K562 (cell line): ENCODE results near the gene SBK3. TPM values are rescaled to one million over a fixed set of nuclear protein-coding genes. Genes with fewer than 3 reads are reported as not detected.

Experiments
- ARID1B ChIP-seq: fragments of 450-650 bp; IDR thresholded peaks from 2 replicates; pipeline ENCODE4 v1.6.1; 2016; ENCODE audit warnings: antibody characterized with exemption, mild to moderate bottlenecking, inconsistent platforms
- ARID2 ChIP-seq: fragments of 450-650 bp; IDR thresholded peaks from 2 replicates; pipeline ENCODE4 v1.6.1; 2017; ENCODE audit warnings: antibody characterized with exemption, mild to moderate bottlenecking
- DMBX1 ChIP-seq: fragments of 250-450 bp; sonication (Bioruptor Pico); IDR thresholded peaks from 2 replicates; pipeline ENCODE4 v1.8.0; 2022; ENCODE audit warnings: inconsistent platforms, mild to moderate bottlenecking, moderate library complexity, borderline replicate concordance
- E2F3 ChIP-seq: fragments of 250-450 bp; sonication (Bioruptor Pico); IDR thresholded peaks from 2 replicates; pipeline ENCODE4 v1.4.0; 2020; ENCODE audit warnings: mild to moderate bottlenecking
- EHMT2 ChIP-seq: fragments of 450-650 bp; IDR thresholded peaks from 2 replicates; pipeline ENCODE4 v1.6.1; 2018; ENCODE audit warnings: antibody characterized with exemption
- FOXA1 ChIP-seq: fragments of 450-650 bp; IDR thresholded peaks from 2 replicates; pipeline ENCODE4 v1.6.1; 2016; ENCODE audit warnings: mild to moderate bottlenecking, borderline replicate concordance
- GABPB1 ChIP-seq: sonication (generic); formaldehyde crosslinking; IDR thresholded peaks from 2 replicates; pipeline ENCODE4 v1.8.0; 2022; ENCODE audit warnings: mild to moderate bottlenecking, missing genetic modification reagents
- GTF2A2 ChIP-seq: IDR thresholded peaks from 2 replicates; pipeline ENCODE4 v1.6.1; 2016; ENCODE audit warnings: mild to moderate bottlenecking, missing genetic modification characterization, missing compliant biosample characterization
- KAT7 ChIP-seq: sonication (generic); formaldehyde crosslinking; IDR thresholded peaks from 2 replicates; pipeline ENCODE4 v1.8.0; 2022; ENCODE audit warnings: missing genetic modification reagents, mild to moderate bottlenecking, borderline replicate concordance
- NCOR1 ChIP-seq: fragments of 450-650 bp; IDR thresholded peaks from 2 replicates; pipeline ENCODE4 v1.6.1; 2016; ENCODE audit warnings: mild to moderate bottlenecking, moderate library complexity
- PHF8 ChIP-seq: fragments of 200-600 bp; sonication (generic); IDR thresholded peaks from 2 replicates; pipeline ENCODE4 v1.6.1; 2012; ENCODE audit warnings: mixed run types, mild to moderate bottlenecking, inconsistent platforms, low read length, moderate library complexity, borderline replicate concordance
- RUNX1 ChIP-seq: sonication (generic); IDR thresholded peaks from 2 replicates; pipeline ENCODE4 v1.6.1; 2016; ENCODE audit warnings: antibody characterized with exemption, low read depth
- TBP ChIP-seq: optimal IDR thresholded peaks from 2 replicates; pipeline ENCODE3; 2011; ENCODE audit warnings: low read depth, low read length, improper control_type of control experiment
- YY1 ChIP-seq, 3 experiments: IDR thresholded peaks; 2 replicates each; pipeline ENCODE4 v1.6.1; 2011; ENCODE audit warnings: low read length in 2 of 3, mild to moderate bottlenecking in 2 of 3, moderate library complexity in 2 of 3, borderline replicate concordance in 1 of 3, control low read depth in 1 of 3, low read depth in 1 of 3; ENCODE audit not compliant: insufficient read depth in 3 of 3, insufficient replicate concordance in 2 of 3, control insufficient read depth in 1 of 3, insufficient read length in 1 of 3; ENCODE audit errors: extremely low read depth in 1 of 3
- ZNF23 ChIP-seq: fragments of 250-450 bp; sonication (Bioruptor Pico); IDR thresholded peaks from 2 replicates; pipeline ENCODE4 v1.4.0; 2020; ENCODE audit warnings: mild to moderate bottlenecking
- polyA plus RNA-seq, 8 experiments: library from polyadenylated mRNA; depleted of rRNA in 4 of 8; stranded (reverse) in 5 of 8; unstranded in 3 of 8; fragments of >200 nt; fragmentation: Nextera tagmentation in 2 of 8; fragmentation: Illumina TruSeq in 1 of 8; extraction: Ambion mirVana in 2 of 8; extraction: Trizol in 1 of 8; gene quantifications; 2 replicates each; pipeline versions ENCODE4 v1.2.1 to v1.2.3, GENCODE V29; 2011 to 2014; ENCODE audit warnings: inconsistent platforms in 1 of 8, missing spikeins in 1 of 8
- total RNA-seq, 7 experiments: library from RNA; depleted of rRNA in 6 of 7; stranded (reverse); fragments of >200 nt in 6 of 7; fragmentation: Illumina TruSeq in 2 of 7; extraction: Trizol in 2 of 7; gene quantifications; 2 replicates each; pipeline versions ENCODE4 v1.2.1 to v1.2.3, GENCODE V29; 2011 to 2021; ENCODE audit warnings: low replicate concordance in 1 of 7
- TF ChIP-seq, protein P1 (sequence below): fragments of 450-650 bp; IDR thresholded peaks from 2 replicates; pipeline ENCODE4 v1.6.1; 2017; ENCODE audit warnings: antibody characterized with exemption

SBK3 gene
- total and polyA plus RNA-seq, 9 of the 15 experiments (the other 6 are each of a cell fraction or from before 2014, with no cell fraction given) = 0.11 to 0.43 (median 0.13) TPM; not detected in 6

DNA sequence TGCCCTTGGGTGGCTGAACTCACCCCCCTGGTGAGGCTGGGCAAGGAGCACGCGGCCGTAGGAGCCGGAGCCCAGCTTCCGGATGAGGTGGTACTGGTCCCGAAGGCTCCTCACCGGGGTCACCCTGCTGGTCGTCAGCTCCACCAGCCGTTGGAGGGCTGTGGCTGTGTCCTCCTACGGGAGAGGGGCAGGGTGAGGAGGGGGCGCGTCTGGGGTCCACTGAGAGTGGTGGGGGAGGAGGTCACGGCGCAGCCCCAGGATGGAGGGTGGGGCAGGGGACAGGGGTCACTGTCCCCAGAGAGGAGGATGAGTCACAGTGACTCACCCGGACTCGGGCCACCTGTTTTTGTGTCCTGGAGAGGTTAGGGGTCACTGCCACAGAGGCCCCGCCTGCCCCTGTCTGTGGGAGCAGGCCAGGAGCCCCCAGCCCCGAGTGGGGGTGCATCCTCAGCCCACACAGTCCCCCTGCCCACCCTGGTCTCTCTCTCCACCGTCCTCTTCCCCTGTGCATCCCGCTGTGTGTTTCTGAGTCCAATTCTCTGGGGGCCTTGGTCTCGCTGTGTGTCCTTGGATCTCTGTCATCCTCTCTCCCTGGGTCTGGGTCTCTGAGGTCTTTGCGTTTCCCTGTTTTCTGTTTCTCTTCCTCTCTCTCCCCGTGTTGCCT is 435 bp downstream of the SBK3 start (continued):
- TF ChIP-seq NCOR1 (peak; percentile 50), E2F3 (CRISPR knock-in tag) (no peak), RUNX1 (0 out of 2 replicates have a peak, but pooled peaks have one; percentile 31), KAT7 (CRISPR knock-in tag) (no peak), EHMT2 (no peak), ZNF23 (no peak), FOXA1 (no peak), ARID2 (no peak), GTF2A2 (tag) (no peak), DMBX1 (peak; percentile 24; the same call in 1 of the 2 replicates), TBP (no peak), YY1 (IDR thresholded peaks at IDR 0.05; ENCODE audit: borderline replicate concordance in 1 of 3, control insufficient read depth in 1 of 3, extremely low read depth in 1 of 3, insufficient read depth in 3 of 3, insufficient read length in 1 of 3, insufficient replicate concordance in 2 of 3, low read depth in 1 of 3, low read length in 2 of 3) (no peak), ARID1B (peak; percentile 92), GABPB1 (peak; percentile 65), PHF8 (peak; percentile 27; the same call in 1 of the 2 replicates)
- TF ChIP-seq, protein P1, sequence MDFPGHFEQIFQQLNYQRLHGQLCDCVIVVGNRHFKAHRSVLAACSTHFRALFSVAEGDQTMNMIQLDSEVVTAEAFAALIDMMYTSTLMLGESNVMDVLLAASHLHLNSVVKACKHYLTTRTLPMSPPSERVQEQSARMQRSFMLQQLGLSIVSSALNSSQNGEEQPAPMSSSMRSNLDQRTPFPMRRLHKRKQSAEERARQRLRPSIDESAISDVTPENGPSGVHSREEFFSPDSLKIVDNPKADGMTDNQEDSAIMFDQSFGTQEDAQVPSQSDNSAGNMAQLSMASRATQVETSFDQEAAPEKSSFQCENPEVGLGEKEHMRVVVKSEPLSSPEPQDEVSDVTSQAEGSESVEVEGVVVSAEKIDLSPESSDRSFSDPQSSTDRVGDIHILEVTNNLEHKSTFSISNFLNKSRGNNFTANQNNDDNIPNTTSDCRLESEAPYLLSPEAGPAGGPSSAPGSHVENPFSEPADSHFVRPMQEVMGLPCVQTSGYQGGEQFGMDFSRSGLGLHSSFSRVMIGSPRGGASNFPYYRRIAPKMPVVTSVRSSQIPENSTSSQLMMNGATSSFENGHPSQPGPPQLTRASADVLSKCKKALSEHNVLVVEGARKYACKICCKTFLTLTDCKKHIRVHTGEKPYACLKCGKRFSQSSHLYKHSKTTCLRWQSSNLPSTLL = no peak
